ENCODE measurements around the gene TIMM29.

GRCh38 chr19:10895363-10895762 is 33.2 kb upstream of the TIMM29 start:
- TF ChIP-seq GATA2 (IDR thresholded peaks at IDR 0.05; ENCODE audit: low read depth, low read length) (no peak), GATA3 (IDR thresholded peaks at IDR 0.05; ENCODE audit: low read depth, low read length) (no peak)
